ENCODE results near the gene MSL1. TPM values are rescaled to one million over a fixed set of nuclear protein-coding genes. Genes with fewer than 3 reads are reported as not detected.
A peak's percentile ranks its signal among the peaks of the same experiment; 100 is the strongest.

MSL1 gene
- total and polyA plus RNA-seq, 8 donors: 21.0 to 105 (median 33.5) TPM

DNA sequence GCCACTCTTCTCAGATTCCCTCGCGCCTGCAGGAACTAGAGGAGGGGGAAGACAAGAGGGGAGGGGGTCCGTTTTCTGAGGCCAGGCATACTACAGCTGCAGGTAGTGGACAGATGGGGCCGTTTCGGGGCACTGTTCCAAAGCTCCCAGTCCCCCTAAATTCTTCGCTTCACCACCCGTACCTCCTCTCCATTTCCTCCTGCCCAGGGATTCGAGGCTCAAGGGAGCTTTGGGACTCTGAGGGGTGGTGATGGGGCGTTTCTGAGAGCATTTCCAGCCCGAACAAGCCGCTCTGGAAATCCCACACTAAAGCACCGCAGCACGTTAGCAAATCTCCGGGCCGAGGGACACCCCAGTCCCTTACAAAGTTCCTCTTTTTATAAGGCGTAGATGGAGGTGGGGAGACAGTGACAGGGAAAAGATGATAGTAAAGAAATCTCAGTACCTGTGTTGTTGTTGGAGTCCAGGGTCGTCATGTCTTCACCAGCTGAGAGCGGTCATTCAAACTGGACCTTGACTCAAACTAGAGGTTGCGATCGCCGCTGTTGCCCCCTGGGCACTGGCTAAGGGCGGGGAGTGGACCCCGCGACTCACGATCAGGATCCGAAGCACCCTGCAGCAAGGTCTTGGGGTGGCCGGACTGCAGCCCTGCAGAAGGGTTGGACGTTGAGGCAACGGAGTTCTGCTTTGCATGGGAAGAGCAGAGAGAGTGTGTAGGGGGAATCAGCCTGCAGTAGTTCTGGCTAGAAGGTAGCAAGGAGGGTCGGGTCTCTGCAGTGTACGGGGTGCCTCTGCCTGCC is 22.0 kb upstream of the MSL1 start:
- Histone ChIP-seq H3K27me3 (no peaks in the 10 kb centered on the region), H3K9me3 (no peaks in the 10 kb centered on the region), H3K27ac (peak overlapping the region; percentile 94 to 99 (median 96)), H3K4me1 (peaks cover 41 to 48% (median 45%) of the 10 kb centered on the region in 3 donors), H3K4me3 (peak overlapping the region; percentile 45 to 79 (median 63)), H3K36me3 (peaks cover 0 to 21% (median 19%) of the 10 kb centered on the region in 3 donors)
- TF ChIP-seq, protein P1, sequence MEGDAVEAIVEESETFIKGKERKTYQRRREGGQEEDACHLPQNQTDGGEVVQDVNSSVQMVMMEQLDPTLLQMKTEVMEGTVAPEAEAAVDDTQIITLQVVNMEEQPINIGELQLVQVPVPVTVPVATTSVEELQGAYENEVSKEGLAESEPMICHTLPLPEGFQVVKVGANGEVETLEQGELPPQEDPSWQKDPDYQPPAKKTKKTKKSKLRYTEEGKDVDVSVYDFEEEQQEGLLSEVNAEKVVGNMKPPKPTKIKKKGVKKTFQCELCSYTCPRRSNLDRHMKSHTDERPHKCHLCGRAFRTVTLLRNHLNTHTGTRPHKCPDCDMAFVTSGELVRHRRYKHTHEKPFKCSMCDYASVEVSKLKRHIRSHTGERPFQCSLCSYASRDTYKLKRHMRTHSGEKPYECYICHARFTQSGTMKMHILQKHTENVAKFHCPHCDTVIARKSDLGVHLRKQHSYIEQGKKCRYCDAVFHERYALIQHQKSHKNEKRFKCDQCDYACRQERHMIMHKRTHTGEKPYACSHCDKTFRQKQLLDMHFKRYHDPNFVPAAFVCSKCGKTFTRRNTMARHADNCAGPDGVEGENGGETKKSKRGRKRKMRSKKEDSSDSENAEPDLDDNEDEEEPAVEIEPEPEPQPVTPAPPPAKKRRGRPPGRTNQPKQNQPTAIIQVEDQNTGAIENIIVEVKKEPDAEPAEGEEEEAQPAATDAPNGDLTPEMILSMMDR (IDR thresholded peaks at IDR 0.05): no peak
- WGBS, 2 donors: 0 to 1% methylated on average over 30 to 31 of the region's 31 CpGs
- FAIRE-seq: no peak
- ATAC-seq: peak in 1 of 4 donors; percentile 0
- intact Hi-C loops (cut with DNase I): no loop called here
- DNase-seq: peak in 4 of 6 donors; percentile 52 to 78 (median 60)

GRCh38 chr17:40100419-40100668 is 21.4 kb upstream of the MSL1 start, which contains the start of gene NR1D1:
Gene NR1D1 (minus strand): TSS chr17:40100589. CDS start chr17:40100094, 495 bp downstream.
- DNase-seq (no peak), ATAC-seq (peak in 1 of 4 donors; percentile 71), FAIRE-seq (no peak)
- H3K36me3 ChIP-seq: peaks cover 0 to 16% (median 15%) of the 10 kb centered on the region in 3 donors
- no peaks in the 10 kb centered on the region for H3K9me3 ChIP-seq
- intact Hi-C loops (cut with DNase I): no loop called here
- 0% methylated on average over 16 of the region's 16 CpGs for WGBS, 2 donors
- peaks cover 41 to 48% (median 45%) of the 10 kb centered on the region in 3 donors for H3K4me1 ChIP-seq
- H3K27ac ChIP-seq: peak within 1 kb of the TSS; percentile 94 to 99 (median 96)
- peak within 1 kb of the TSS; percentile 45 to 79 (median 63) for H3K4me3 ChIP-seq
- TF ChIP-seq, protein P1 (IDR thresholded peaks at IDR 0.05): no peak
- H3K27me3 ChIP-seq: no peaks in the 10 kb centered on the region

DNA sequence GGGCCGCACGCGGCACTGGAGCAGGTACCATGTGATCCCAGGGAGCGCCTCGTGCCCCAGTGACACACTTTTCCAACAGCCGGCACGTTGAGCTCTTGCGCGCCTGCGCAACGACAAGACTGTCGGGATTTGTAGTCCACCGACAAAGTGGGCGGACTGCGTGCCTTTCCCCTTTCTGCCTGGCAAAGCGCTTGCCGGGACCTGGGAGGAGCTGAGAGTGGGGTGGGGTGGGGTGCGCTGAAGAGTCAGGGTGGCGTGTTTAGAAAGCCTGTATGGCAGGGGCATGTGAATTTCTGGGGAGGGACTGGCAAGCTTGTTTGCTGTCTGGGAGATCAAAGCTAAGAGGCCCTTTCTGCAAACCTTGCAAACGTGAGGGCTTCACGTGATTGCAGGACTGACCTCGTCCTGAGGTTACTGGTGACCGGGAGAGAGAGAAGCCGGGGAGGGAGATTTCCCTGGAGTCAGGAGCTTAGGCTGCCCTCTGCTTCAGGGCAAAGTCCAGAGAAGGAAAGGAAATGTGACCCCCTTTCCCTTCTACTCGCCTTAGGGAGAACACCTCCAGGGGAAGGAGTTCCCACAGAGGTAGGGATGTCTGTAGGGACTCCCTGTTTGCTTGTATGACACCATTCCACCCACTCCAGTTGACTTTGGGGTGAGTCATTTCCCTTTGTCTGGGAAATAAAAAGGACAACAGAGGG is 21.0 kb upstream of the MSL1 start:
- H3K27me3 ChIP-seq: no peaks in the 10 kb centered on the region
- H3K4me3 ChIP-seq: peak overlapping the region in 2 of 4 donors; percentile 66 to 79
- peaks cover 41 to 48% (median 45%) of the 10 kb centered on the region in 3 donors for H3K4me1 ChIP-seq
- peaks cover 0 to 12% (median 11%) of the 10 kb centered on the region in 3 donors for H3K36me3 ChIP-seq
- TF ChIP-seq, protein P1 (IDR thresholded peaks at IDR 0.05): no peak
- peak; percentile 98 to 100 (median 99) for DNase-seq
- peak overlapping the region; percentile 94 to 99 (median 96) for H3K27ac ChIP-seq
- peak; percentile 16 to 70 (median 64) for ATAC-seq
- intact Hi-C loops (cut with DNase I): no loop called here
- WGBS, 2 donors: 0% methylated on average over 25 of the region's 25 CpGs
- no peaks in the 10 kb centered on the region for H3K9me3 ChIP-seq
- no peak for FAIRE-seq

DNA sequence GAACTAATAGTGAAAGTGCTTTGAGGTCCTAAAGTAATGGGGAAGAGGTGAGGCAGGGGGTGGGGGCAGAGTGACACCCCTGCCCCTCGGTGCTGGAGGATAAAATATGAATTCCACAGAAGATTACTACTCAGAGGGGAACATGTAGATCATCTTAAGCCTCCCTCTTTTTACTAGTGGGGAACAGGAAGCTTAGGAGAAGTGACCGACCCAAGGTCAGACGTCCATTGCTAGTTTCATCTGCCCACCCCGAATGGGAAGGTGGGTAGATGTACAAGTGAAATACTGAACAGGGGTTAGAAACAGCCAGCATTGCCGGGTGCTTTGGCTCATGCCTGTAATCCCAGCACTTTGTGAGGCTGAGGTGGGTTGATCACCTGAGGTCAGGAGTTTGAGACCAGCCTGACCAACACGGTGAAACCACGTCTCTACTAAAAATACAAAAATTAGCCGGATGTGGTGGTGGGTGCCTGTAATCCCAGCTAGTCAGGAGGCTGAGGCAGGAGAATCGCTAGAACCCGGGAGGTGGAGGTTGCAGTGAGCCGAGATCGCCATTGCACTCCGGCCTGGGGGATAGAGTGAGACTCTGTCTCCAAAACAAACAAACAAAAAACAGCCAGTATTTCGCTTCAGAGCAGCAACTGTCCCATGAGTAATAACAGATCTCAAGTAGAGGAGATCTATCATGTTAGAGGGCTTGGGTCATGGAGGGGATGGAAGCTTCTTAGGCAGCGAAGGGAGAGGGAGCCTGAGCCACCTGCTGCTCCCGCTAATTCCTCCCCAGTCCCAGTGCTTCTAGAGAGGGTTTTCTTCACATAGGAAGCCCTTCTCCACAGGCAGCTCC is 20.2 kb upstream of the MSL1 start:
- FAIRE-seq (no peak), DNase-seq (peak in 2 of 6 donors; percentile 19 to 24), ATAC-seq (no peak)
- H3K27me3 ChIP-seq: no peaks in the 10 kb centered on the region
- H3K36me3 ChIP-seq: peaks cover 0 to 7% (median 3%) of the 10 kb centered on the region in 3 donors
- peak overlapping the region; percentile 94 to 99 (median 96) for H3K27ac ChIP-seq
- TF ChIP-seq, protein P1 (IDR thresholded peaks at IDR 0.05): no peak
- intact Hi-C loops (cut with DNase I): no loop called here
- 65 to 74% methylated on average over 16 of the region's 16 CpGs for WGBS, 2 donors
- H3K4me1 ChIP-seq: peaks cover 38 to 44% (median 41%) of the 10 kb centered on the region in 3 donors
- peak overlapping the region in 1 of 4 donors; percentile 79 for H3K4me3 ChIP-seq
- H3K9me3 ChIP-seq: no peaks in the 10 kb centered on the region

Measured in pancreas (tissue), 10 donors.